Measurements from ENCODE around the gene FAM240B. TPM values are rescaled to one million over a fixed set of nuclear protein-coding genes. Genes with fewer than 3 reads are reported as not detected.

The FAM240B gene
- total RNA-seq, result not detected
- long read RNA-seq, result 0 reads

DNA sequence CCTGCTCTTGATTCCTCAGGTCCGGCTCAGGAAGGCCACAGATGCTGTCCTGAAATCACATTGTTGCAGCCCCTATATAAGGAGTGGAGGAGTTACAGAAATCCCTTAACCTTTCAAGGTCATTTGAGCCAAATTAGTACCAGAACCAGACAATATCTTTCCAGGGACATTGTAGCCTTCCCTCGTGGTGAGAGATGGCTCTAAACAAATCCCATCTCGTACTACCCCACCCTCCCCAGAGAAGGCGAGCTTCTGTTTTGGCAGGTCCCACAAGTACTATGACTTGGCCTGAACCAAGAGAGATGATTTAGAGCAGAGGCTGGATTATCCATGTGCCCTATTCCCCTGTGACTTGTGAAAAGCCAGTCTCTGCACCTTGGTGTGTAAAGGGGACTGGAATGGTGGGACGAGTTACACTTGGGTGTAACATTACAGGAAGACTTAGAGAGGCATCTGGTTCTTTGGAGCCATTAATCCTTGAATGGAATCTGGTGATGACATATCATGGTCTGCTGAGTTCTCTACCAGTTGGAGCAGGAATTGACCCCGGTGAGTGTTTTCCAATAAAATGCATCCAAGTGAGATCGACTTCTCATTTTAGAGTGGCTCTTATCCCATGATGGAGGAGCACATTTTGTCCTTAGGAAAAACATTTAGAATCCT, at the start of gene FAM240B:
TSS of gene FAM240B (minus strand) at position 51 of the 663 bp plus-strand sequence. CDS start 16,134 bp downstream, outside the sequence.
- ATAC-seq (no peak), DNase-seq (ENCODE audit: missing footprints) (no peak)
- intact Hi-C loops (cut with DNase I), result no loop called here

DNA sequence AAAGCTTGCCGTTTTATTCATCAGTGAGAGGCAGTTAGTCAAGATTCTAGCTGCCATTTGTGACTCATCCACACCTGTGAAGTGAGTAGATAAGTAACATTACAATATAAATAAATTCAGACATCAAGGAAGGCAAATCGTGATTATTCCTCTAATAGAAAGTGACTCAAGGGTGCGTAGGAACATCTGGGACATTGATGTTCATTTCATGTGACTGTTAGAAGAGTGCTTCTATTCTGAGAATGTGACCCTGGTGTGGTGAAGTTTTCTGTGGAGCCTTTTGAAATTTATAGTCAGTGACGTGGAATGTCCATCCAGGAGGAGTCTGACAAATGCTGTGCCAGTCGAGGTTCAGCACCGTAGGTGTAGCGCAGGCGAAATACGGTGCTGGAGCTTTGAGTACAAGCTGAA, 48.4 kb upstream of the FAM240B start:
- DNase-seq (ENCODE audit: missing footprints) (no peak), ATAC-seq (no peak)
- intact Hi-C loops (cut with DNase I), result no loop called here

DNA sequence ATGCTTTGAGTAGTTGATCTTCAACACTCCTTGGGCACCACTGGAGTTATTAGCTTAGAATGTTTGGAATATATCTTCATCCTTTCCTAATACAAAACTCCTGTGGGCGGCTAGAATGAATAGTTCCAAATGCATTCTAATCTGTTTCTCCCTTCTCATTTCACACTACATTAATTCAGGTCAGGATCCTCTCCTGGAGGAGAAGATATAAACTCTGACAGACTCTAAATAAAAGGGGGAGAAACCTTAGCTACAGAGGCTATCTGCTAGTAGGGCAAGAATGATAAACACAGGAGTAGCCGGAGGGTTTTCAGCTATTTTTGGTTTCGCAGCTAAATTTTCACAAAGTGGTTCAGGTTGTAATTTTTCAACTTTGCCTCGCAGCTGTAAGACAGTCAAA, 45.2 kb upstream of the FAM240B start:
- intact Hi-C loops (cut with DNase I), result no loop called here
- ATAC-seq (no peak), DNase-seq (ENCODE audit: missing footprints) (no peak)

DNA sequence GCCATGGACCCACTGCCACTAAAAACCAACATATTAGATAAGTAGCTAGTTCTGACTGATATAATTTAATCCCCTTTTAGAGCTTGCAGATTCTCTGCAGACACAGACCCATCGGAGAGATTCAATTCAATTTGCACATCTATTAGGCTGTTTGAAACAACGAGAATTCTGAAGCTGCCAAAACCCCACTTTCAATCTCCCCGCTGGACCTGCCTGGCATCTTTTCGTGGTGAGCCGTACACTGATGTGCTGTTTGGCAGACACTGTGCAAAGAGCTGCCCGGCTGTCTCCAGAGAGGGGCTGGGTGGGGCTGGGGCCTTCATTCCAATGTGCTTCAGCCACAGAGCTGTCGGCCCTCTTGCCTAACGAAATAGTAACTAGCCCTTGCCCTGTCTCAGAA, 42.1 kb upstream of the FAM240B start:
- DNase-seq (ENCODE audit: missing footprints), result no peak
- ATAC-seq, result no peak
- intact Hi-C loops (cut with DNase I), result no loop called here

DNA sequence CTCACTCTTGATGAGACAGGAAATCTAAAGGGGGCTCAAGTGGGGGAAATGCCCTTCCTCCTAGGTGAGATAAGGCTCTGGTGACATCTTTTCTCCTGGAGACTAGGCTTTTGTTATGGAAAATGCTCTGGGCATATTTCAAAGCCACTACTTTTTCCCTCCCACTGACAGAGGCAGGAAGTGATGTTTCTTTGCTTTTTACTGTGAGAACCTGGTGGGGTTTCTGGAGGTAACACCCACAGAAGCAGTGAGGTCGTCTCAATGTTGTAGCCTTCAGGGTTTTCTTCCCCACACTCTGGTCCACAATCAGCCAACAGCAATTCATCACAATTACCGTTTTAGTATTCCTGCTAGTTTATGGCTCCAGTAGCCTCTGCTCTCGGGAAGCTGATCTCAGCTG, 41.4 kb upstream of the FAM240B start:
- DNase-seq (ENCODE audit: missing footprints), result no peak
- ATAC-seq, result no peak
- intact Hi-C loops (cut with DNase I), result no loop called here

DNA sequence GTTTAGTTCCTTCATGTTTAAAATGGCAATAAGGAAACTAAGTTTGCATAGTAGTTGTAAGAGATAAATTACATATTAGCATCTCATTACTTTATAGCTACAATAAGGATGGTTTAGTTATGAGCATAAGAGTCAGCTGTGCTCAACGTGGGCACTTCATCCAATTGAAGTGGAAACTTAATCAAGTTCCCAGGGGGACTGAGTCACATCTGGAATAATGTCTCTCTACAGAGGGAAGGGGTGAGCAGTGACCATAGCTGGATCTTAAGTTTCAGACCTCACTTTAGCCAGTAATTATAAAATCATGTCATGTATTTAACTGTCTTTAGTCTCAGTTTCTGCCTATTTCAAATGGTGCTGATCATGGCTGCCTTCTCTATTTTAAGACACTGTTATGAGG, 36.8 kb upstream of the FAM240B start:
- DNase-seq (ENCODE audit: missing footprints) (no peak), ATAC-seq (no peak)
- intact Hi-C loops (cut with DNase I), result no loop called here

DNA sequence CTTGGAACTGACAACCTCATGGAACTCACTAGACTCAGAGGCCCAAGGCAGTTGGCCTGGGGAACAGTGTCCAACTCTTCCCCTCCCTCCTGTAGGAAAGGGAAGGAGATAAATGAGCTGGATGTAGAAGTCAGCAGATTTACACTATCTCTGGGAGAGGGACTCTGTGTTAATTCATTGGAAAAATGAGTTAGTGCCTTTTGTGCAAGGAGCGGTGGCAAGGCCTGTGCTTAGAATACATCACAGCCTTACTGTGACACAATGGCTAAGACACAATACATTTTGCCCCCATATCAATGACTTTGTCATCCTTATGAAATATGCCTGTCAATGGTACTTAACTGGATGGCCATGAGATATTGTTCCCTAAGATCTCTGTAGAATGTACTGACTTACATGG, 28.0 kb upstream of the FAM240B start:
- ATAC-seq, result no peak
- intact Hi-C loops (cut with DNase I), result no loop called here
- no peak for DNase-seq (ENCODE audit: missing footprints)

DNA sequence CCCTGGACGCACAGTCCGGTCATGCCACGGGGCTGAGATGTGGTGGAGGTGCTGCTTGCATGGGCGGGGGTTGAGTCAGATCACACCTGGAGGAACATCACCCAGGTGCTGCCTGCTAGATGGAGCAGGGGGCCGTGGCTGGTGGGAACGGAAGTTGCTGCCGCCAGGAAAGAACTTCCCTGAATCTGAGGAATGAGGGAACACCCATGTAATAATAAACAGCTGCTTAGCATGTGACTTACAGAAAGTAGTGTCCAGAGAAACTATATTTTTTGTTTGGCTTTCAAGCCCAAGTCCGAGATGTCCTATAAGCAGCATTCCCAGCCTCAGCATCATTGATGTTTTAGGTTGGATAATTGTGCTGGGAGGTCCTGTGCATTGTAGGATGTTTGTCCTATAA, 27.1 kb upstream of the FAM240B start:
- intact Hi-C loops (cut with DNase I), result no loop called here
- no peak for ATAC-seq

DNA sequence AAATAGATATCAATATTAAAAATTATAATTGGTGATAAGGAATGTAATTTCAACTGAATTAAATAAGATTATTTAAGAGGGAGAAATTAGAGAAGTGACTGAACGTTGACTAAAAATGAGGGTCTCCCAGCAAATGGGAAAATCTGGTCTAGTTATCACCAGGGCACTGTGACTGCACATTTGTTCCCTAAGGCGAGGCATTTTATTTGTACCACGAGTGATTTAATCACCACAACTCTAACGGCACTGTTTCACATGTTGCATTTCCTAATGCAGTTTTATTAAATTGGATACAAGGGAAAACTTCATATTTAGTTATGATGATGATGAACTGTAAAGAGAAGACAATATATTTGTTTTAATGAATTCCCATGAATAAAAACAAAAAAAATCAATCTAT, 26.4 kb upstream of the FAM240B start:
- no peak for DNase-seq (ENCODE audit: missing footprints)
- intact Hi-C loops (cut with DNase I), result no loop called here

More for the DNA sequence above, 27.1 kb upstream of the FAM240B start:
- no peak for DNase-seq (ENCODE audit: missing footprints)

DNA sequence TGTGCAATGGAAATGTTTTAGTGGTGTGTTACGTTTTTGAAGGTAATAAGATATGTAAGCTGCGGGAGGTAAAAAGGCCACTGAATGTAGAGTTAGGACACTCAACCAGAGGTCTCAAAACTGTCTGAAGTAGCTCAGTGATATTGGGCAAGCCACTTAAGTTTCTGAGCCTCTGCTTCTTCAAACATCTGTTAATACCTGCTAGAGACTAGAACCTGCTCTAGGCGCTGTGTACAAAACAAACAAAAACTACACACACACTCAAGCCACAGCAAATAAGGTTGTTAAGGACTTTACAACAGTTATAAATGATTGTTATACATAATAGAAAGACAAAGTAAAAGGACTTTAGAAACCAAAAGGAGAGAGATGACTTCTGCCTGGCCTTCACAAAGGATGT, 24.6 kb upstream of the FAM240B start:
- intact Hi-C loops (cut with DNase I), result no loop called here
- no peak for ATAC-seq
- no peak for DNase-seq (ENCODE audit: missing footprints)

More for the DNA sequence above, 26.4 kb upstream of the FAM240B start:
- ATAC-seq, result no peak

DNA sequence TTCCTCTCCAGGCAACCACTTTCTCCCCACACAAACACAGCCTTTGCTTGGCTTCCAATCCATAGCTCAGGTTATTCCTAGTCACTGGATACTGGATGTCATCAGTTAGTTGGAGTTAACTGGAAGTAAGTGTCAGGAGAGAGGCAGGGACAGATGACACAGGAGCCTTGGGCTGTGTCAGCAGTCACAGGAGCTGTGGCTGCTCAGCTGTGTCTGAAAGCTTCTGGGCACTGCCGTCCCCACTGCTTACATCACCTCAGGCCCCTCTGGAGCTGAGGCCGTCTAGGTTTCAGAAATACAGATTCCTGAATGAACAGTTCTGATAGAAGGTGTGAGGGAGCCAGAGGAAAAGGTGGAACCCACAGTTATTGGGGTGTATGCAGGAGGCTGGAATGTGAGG, 17.3 kb upstream of the FAM240B start:
- no peak for DNase-seq (ENCODE audit: missing footprints)
- intact Hi-C loops (cut with DNase I), result no loop called here
- ATAC-seq, result no peak

DNA sequence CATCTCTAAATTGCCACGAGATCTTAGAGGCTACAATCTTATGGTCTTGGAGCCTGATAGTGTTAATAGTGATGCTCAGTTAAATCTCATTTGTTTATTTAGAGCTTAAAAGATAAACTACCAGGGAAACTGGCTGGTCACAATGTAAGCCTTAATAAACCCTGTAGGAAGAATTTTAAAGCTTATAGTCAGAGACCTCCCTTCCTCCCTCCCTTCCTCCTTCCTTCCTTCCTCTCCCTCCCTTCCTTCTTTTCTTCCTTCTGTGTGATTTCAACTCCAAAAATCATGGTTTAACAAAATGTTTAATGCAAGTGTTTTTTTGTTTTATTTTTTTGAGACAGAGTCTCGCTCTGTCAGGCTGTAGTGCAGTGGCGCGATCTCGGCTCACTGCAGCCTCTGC, 14.9 kb upstream of the FAM240B start:
- DNase-seq (ENCODE audit: missing footprints) (no peak), ATAC-seq (no peak)
- intact Hi-C loops (cut with DNase I), result no loop called here

DNA sequence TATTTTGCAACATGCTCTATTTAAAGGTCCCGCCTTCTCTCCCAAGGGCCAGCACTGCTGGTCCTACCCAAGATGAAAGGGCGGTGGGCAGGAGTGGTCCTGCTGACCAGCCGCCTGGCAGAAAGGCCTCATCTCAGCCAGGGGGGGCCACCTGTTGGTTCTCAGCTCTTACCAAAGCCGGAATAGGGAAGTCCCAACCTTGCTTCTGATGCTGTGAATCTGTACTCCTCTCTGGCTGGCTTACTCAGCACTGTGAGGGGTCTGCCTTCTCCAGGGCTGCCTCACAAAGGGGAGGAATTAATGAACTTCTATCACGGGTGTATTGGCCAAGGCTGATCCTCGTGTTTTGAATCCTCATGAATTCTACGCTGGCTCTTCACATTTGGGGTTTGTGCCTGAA, 13.6 kb upstream of the FAM240B start:
- DNase-seq (ENCODE audit: missing footprints) (no peak), ATAC-seq (no peak)
- intact Hi-C loops (cut with DNase I), result no loop called here

DNA sequence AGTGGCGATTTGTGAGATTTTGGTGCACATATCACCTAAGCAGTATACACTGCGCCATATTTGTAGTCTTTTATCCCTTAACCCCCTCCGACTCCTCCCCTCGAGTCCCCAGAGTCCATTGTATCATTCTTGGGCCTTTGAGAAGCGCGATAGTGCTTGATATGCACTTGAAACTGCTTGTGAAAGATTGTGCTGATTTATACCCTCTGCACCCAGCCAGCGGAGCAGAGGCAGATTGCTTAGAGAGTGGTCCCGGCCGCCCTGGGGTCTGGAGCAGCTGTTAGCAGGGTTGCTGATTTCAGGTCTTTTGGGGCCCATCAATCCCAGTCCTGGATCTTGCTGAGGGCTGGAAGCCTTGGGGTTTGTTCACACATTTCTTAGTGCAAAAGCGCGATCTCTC, 13.0 kb upstream of the FAM240B start:
- intact Hi-C loops (cut with DNase I), result no loop called here

DNA sequence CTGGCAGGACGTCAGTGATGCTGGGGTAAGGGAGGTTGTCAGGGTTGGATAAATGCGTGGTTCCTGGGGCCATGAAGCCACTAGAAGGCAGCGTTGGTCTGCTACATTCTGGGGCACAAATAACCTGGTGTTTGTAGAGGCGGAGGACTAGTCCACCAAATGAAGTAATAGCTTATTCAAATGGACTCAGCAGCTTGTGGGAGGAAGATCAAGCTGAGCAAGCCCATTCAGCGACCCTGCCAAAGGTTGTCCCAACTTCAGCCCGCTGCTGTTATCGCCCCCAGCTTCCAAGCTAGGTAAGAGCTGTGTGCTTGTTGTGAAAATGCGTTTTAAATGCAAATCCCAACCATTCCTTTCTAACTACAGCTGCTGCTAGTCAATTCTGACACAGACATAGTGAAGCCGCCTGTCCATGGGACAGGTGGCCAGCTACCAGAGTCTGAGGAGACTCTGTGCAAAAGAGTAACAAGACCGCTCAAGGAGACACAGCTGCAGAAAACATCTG, 7.6 kb upstream of the FAM240B start:
- ATAC-seq (peak; percentile 57), DNase-seq (ENCODE audit: missing footprints) (no peak)
- intact Hi-C loops (cut with DNase I), result no loop called here

More for the DNA sequence above, 13.0 kb upstream of the FAM240B start:
- DNase-seq (ENCODE audit: missing footprints), result no peak
- no peak for ATAC-seq

DNA sequence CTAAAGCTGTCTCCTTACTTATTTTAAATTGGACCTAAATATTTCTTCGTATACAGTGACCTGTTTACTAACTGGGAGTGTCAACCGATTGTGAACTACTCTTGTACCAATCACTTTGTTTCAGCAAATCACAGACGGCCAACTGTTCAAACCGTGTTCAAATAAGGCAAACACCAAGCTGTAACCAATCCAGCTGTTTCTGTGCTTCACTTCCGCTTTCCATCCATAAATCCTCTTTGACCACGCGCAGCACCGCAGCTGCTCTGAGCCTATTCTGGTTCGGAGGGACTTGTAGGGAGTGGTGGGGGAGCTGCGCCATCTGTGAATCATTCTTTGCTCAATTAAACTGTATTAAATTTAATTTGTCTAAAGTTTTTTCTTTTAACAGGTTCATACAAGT, 4.8 kb upstream of the FAM240B start:
- intact Hi-C loops (cut with DNase I), result no loop called here
- ATAC-seq, result no peak
- no peak for DNase-seq (ENCODE audit: missing footprints)

DNA sequence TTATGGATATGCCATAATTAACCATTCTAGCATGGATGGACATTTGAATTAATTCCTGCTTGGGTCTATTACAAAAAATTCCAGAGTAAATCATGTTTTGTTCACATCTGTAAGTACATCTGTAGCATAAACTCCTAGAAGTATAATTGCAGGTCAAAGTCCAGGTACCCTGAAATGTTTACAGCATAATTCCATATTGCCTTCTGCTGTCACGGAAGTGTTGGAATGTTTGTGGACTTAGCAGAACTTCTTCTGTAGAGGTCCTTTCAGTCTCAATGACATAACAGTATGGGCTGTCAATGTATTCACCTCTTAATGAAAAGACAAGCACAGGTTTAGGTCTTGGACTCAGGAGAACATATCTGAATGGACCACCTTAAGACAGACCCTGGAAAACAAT, 1.8 kb downstream of the FAM240B start:
- no peak for ATAC-seq
- DNase-seq (ENCODE audit: missing footprints), result no peak
- intact Hi-C loops (cut with DNase I), result no loop called here

DNA sequence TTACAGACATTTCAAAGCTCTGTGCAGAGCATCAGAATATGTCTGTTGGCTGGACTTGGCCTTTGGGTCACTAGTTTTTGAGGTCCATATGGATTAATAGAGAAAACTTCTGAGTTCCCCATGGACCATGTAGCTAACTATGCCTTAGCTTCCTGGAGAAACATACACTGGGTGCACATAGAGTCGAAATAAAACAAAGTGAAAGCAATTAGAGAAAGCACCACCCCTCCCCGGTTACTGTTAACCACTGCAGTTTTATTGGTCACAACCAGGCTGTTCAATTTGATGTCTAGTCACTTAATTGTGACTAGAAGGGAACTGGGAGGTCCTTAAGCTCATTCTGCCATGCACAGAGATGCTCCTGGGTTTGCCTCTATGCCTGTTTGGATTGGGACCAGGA, 4.2 kb downstream of the FAM240B start:
- no peak for ATAC-seq
- intact Hi-C loops (cut with DNase I), result no loop called here
- no peak for DNase-seq (ENCODE audit: missing footprints)

DNA sequence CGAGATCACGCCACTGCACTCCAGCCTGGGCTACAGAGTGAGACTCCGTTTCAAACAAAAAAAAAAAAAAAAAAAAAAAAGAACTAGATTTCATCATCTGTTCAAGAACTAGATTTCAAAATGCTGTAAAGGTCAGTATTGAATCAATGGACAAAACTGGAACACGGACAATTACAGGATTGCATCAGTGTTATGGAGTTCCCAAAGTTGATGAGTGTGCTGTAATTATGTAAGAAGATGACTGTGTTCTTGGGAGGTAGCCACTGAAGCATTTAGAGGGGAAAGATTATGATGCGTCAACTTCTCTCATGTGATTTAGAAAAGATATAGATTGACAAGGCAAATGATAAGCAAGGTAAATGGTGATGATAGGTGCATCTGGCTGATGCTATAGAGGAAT, 6.5 kb downstream of the FAM240B start:
- ATAC-seq, result peak; percentile 90
- no peak for DNase-seq (ENCODE audit: missing footprints)
- intact Hi-C loops (cut with DNase I), result no loop called here

DNA sequence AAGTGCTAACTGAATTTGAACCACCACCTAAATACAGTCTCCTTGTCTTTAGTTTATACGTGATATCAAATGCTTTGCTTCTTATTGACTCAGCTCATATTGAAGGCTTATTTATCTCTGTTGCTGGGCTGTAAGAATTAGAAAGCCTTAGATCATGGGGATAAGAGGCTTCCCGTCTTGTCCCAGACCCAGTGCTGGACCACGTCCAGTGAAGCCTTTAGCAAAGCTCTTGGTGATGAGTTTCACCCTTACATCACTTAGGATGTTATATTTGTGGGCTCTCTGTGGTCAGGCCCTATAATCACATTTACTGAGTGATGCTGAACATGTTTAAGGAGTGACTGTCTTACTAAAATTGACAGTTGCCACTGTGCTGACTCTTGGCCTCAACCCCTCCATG, 11.2 kb downstream of the FAM240B start:
- intact Hi-C loops (cut with DNase I), result loop anchor here (5.0 kb wide), 1 partner anchor 66 kb away; no protein-coding TSS in a partner anchor
- DNase-seq (ENCODE audit: missing footprints) (no peak), ATAC-seq (no peak)
